HCEC 1CT (cell line): ENCODE measurements around the gene ZRANB2.

Experiments used
- DNase-seq: peaks from one replicate; pipeline ENCODE4 v3.0.0-alpha.2; 2017

Gene ZRANB2, protein sequence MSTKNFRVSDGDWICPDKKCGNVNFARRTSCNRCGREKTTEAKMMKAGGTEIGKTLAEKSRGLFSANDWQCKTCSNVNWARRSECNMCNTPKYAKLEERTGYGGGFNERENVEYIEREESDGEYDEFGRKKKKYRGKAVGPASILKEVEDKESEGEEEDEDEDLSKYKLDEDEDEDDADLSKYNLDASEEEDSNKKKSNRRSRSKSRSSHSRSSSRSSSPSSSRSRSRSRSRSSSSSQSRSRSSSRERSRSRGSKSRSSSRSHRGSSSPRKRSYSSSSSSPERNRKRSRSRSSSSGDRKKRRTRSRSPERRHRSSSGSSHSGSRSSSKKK

GRCh38 chr1:71080739-71081696 lies at the start of gene ZRANB2:
ZRANB2 (minus strand) TSS chr1:71081035; CDS start chr1:71080995, 40 bp downstream.
- DNase-seq, result peak; percentile 97

DNA sequence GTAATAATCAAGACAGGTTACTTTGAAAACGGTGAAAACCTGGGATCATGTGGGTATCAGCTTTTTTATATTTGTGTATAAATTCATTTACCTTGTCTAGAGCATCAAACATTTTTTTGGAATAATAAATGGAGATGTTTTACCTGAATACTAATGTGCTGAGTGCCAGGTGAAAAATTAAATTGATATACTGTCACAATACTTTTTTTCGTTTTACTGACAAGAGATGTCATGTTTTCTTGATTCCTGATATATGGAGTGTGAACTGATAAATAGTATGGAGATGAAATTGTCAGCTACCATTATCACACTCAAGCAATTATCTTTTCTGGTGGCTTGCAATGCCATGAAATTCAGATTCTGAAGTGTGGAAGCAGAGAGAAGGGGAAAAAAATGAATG lies 47.2 kb upstream of the ZRANB2 start:
- DNase-seq, result no peak

GRCh38 chr1:71118086-71118485 lies 37.3 kb upstream of the ZRANB2 start:
- DNase-seq, result no peak

GRCh38 chr1:71116729-71117128 lies 35.9 kb upstream of the ZRANB2 start:
- no peak for DNase-seq

DNA sequence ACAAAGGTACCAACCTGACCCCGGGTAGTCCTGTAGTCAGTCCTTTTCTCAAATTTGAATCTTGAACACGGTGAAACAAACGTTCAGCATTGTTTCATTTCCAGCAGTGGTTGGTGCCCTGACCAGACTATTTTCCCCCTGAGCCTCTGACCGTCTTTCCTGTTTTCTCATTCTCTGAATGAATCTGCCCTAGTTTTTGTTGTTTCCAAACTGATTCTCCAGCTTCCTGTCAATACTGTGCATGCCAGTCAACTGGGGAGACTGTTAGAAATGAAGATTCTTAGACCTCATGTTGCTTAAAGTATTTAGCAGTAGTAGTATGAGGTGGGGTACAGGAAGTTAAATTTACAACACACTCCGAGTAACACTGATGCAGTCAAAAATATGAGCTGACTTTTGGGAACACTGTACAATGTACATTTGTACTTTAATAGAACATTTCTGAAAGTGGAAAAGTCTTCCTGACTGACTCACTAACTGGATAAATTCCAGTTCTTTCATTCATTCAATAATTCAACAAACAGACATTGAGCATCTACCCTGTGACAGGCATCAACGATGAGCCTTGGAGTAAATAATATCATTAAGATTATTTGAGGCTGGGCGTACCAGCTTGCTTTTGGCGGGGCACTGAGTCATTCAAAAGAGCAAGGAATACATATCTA lies 26.0 kb upstream of the ZRANB2 start:
- DNase-seq, result peak; percentile 21

DNA sequence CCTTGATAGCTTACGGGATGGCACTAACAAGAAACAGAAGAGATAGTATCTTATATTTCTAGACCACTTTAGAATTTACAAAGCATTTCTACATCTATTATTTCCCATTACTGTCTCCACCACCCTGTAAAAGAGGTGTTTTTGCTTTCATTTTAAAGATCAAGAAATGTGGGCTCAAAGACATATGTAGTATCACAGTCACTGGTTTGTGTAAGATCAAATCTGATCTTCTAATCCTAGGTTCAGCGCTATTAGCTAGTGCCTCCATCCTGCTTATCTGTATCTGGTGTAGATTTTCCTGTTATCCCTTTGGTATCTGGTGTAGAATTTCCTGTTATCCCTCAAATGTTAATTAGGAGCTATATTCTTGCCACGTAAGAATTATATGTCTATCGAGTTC lies 23.6 kb upstream of the ZRANB2 start:
- DNase-seq, result no peak

DNA sequence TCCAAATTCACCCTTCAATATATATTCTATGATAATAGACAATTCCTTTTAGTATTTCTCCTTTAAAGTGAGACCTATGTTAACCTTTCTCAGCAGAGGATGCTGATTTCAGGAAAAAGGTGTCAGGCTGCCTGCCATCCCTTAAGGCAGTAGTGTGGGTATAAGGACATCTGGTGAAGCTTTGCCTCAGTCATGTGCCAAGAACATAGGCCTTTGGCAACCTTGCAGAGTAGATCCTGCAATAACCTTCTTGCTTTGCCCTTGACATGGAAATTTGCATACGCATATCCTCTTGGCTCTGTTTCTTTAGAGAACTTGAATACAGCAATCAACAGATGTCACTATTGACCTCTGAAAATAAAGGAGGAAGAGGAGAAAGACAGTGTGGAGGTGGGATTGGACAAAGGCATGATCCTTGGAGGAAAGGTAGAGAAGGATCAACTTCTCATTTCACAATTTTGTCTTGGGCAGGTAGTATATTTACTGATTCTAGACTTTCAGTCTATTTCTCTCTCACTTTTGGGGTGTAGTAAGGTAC lies 21.1 kb upstream of the ZRANB2 start:
- DNase-seq, result no peak

DNA sequence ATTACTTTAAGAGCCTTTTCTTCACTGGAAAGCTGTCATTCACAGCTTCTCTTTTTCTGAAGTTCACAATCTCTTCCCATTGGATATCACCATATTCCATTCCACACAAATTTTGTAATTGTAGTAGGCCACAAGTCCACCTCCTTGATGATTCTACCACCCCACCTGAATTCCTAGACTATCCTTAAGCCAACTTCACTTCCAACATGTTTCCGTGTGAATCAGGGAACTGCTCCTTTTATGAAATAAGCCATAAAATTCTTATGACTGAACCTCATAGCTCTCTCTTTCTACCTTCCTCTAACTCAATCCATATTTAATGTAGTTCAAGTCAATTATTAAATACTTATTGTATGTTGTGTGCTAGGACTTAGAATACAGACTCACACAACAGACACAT lies 16.6 kb upstream of the ZRANB2 start:
- no peak for DNase-seq

DNA sequence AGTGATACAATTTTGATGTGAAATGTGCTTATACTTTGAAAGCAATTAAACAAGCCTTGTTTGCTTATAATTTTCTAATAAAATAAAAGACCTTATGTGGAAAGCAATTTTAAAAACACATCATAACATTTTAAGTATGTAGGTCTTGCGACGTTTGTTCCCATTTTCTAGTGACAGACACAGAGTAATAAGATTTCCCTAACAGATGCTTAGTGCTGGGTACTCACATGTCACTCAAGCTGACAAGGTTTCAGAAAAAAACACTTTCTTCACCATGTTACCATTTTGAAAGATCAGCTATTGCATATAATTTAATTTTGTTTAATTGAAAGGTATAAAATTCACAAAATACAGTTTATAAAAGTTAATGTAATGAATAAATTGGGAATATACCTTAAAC lies 14.1 kb upstream of the ZRANB2 start:
- DNase-seq, result no peak

DNA sequence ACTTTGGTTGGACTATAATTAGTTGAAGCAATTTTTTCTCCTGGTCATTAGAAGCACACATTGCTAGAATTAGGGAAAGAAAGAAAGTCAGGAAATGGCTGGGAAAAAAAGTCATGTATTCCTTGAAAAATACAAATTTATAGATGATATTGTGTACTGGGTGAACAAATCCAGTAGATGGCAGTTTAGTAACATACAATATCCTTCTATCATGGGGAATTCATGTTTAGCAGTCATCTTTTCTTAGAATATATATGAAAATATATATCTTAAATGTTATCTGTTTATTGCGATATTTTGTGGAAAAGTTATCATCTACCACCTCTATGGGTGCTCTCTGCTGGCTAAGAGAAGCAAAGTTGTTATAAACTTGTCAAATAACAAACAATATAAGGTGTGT lies 13.1 kb upstream of the ZRANB2 start:
- peak; percentile 54 for DNase-seq

GRCh38 chr1:71089536-71090270 lies 8.9 kb upstream of the ZRANB2 start:
- DNase-seq, result peak; percentile 88

- DNase-seq, result no peak
Observed at GRCh38 chr1:71088645-71089287, 7.9 kb upstream of the ZRANB2 start.

- DNase-seq, result no peak
Observed at GRCh38 chr1:71087713-71088112, 6.9 kb upstream of the ZRANB2 start.

DNA sequence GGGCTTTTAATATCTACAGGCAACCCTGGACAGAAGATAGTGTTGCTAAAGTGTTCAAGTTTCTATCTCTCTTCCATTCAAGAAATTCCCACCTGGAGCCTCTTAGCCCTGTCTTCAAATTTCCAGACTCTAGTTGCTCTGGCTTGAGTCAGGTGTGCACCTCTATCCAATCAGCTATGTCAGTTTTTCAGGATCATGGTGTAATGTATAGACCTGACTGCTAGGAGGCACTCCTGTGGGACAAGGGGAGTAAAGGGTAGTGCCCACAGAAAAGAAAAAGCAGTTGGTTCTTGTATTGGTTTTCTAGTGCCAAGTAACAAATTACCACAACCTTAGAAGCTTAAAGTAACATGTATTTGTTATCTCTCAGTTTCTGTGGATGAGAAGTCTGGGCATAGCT lies 6.2 kb upstream of the ZRANB2 start:
- no peak for DNase-seq

- peak; percentile 97 for DNase-seq
Observed at GRCh38 chr1:71086331-71086730, 5.5 kb upstream of the ZRANB2 start.

DNA sequence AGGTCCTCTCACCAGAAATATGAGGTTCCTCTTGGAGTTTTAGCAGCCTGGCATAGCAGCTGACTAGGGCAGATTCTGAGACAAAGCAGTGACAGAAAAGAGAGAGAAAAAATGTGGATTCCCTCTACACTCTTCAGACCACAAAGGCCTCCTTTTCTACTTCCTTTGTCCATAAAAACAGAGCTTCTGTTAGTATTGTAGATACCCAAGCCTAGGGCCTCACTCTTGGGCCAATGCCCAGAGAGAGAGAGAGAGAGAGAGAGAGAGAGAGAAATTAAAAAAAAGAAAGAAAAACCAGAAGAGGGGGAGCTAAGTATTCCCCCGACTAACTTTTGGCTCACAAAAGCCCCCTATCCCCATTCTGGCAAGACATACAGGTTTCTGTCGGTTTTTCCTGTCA lies 2.4 kb upstream of the ZRANB2 start:
- DNase-seq, result no peak

- no peak for DNase-seq
Observed at GRCh38 chr1:71081697-71082080, 854 bp upstream of the ZRANB2 start.

DNA sequence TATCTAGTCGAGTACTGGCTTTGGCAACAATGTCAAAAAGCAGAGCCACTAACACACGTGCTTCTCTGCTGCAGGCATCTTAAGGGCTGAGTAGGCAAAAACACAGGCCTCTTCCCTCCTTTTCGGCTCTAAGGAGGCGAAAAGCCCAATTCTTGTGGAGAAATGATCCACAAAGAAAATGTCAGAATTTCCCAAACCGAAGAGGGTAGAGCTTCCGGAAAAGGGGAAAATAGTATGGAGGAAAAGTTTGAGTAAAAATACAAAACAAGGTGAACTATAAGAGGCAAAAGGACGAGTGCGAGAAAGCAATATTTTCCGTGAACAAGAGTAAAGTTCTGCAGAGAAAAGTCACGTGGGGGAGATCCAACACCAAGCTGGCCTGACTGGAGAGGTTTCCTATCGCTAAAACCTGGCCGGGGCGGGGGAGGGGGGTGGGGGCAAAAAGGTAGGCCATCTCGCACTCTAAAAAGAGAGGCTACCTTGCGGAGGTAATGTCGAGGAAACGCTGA lies 551 bp downstream of the ZRANB2 start:
- peak; percentile 35 for DNase-seq

- peak; percentile 33 for DNase-seq
Observed at GRCh38 chr1:71074681-71075080, 6.2 kb downstream of the ZRANB2 start.

- DNase-seq, result no peak
Observed at GRCh38 chr1:71072273-71072672, 8.6 kb downstream of the ZRANB2 start.

DNA sequence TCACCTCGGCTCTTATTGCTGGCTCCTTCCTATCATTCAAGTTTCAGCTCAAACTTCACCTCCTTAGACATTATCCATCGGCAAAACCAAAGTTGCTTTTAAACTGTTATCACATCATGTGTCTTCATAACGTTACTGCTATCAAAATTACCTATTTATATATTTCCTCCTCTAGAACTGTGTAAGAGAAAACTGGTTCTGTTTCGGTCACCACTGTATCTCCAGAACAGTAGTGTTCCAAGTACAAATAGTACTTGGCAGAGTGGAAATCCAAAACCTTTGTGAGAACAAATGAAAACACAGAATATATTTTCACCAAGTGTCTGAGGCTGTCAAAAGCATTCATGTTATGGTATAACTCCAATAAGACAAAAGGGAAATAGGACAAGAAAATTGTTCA lies 9.1 kb downstream of the ZRANB2 start:
- DNase-seq, result no peak
